Uterus (tissue), 2 donors: ENCODE measurements around the gene SDE2.

Experiments used
- CTCF ChIP-seq, 4 experiments: fragments of 200-600 bp in 2 of 4; fragments of 450-650 bp in 2 of 4; sonication (generic) in 2 of 4; IDR thresholded peaks; one replicate each; pipeline ENCODE4 v1.5.1; 2016 to 2019; ENCODE audit warnings: antibody characterized with exemption in 4 of 4, mild to moderate bottlenecking in 2 of 4, moderate library complexity in 1 of 4
- POLR2A ChIP-seq, 2 donors: fragments of 450-650 bp; IDR thresholded peaks; one replicate each; pipeline ENCODE4 v1.6.1; 2016; ENCODE audit warnings: antibody characterized with exemption in 2 of 2, mild to moderate bottlenecking in 1 of 2, moderate library complexity in 1 of 2

- TF ChIP-seq CTCF (IDR thresholded peaks at IDR 0.05) = no peak
- no peak for TF ChIP-seq POLR2A (IDR thresholded peaks at IDR 0.05)
Observed at GRCh38 chr1:226021801-226022200, 22.7 kb upstream of the SDE2 start.
